ENCODE data around the gene SARS2.

DNA sequence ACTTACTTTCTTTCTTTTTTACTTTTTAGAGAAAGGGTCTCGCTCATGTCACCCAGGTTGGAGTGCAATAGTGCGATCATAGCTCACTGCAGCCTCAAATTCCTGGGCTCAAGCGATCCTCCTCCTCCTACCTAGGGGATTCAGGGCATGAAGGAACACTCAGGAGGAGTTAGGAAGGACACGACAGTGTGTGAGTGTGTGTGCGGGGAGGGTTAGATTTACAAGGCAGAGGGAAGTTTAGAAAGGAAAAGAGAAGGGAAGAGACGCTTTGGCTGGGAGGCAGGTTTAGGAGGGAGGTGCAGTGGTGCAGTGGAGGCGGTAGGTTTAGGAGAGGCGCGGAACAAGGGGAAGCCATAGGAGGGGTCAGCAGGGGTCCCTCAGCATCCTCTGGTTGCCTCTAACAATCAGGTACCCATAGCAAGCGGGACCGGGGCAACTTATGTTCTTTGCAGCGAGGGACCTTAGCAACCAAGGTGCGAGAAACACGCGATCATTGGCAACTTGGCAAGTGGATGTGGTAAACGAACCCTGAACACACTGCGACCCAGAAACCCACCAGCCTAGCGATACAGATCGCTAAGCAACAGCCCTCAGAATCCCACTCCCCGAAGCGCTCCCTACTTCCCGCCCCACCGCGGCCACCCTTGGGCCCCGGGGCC is 31.6 kb downstream of the SARS2 start:
- TF ChIP-seq SIN3A (IDR thresholded peaks at IDR 0.05; ENCODE audit: borderline replicate concordance, insufficient read depth, low read length) (no peak), POLR2AphosphoS5 (IDR thresholded peaks at IDR 0.05; ENCODE audit: low read depth, low read length) (no peak)
- TF ChIP-seq, protein P1, sequence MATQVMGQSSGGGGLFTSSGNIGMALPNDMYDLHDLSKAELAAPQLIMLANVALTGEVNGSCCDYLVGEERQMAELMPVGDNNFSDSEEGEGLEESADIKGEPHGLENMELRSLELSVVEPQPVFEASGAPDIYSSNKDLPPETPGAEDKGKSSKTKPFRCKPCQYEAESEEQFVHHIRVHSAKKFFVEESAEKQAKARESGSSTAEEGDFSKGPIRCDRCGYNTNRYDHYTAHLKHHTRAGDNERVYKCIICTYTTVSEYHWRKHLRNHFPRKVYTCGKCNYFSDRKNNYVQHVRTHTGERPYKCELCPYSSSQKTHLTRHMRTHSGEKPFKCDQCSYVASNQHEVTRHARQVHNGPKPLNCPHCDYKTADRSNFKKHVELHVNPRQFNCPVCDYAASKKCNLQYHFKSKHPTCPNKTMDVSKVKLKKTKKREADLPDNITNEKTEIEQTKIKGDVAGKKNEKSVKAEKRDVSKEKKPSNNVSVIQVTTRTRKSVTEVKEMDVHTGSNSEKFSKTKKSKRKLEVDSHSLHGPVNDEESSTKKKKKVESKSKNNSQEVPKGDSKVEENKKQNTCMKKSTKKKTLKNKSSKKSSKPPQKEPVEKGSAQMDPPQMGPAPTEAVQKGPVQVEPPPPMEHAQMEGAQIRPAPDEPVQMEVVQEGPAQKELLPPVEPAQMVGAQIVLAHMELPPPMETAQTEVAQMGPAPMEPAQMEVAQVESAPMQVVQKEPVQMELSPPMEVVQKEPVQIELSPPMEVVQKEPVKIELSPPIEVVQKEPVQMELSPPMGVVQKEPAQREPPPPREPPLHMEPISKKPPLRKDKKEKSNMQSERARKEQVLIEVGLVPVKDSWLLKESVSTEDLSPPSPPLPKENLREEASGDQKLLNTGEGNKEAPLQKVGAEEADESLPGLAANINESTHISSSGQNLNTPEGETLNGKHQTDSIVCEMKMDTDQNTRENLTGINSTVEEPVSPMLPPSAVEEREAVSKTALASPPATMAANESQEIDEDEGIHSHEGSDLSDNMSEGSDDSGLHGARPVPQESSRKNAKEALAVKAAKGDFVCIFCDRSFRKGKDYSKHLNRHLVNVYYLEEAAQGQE (IDR thresholded peaks at IDR 0.05; ENCODE audit: insufficient read depth in 1 of 2, low read depth in 2 of 2, low read length in 2 of 2) = no peak

Data from PFSK-1 (cell line).